ENCODE data around the gene PHLPP2.
"Not testable (repeated sequence)": the region's sequence is repeated elsewhere in the genome, so short reads cannot be mapped to it uniquely, and the experiment has no call there.

The PHLPP2 gene

DNA sequence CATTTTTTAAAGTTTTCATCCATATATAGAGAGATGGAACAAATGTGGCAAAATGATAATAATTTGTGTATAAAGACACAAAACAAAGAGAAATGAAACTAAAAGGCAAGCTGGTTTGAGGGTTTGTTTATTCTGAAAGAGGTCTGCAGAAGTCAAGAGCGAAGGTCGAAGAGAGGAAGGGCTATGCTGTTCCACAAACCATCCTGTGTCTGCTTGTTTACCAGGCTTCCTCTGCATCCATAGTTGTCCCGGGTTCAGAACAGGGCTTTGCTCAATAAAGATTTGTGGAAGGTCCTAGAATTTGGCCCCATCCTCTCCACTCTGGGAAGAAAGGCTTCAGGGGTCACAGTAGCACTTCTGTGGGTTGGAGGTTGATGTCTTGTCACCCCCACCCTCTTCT, 100.9 kb downstream of the PHLPP2 start:
- no peak overlapping the region for H3K27ac ChIP-seq (ENCODE audit: low read length)
- no peaks in the 10 kb centered on the region for H3K9me3 ChIP-seq (ENCODE audit: control insufficient read depth in 2 of 2, low read length in 2 of 2)
- H3K4me3 ChIP-seq (ENCODE audit: low read length in 2 of 2): no peak overlapping the region
- H3K27me3 ChIP-seq (ENCODE audit: control insufficient read depth in 1 of 2, insufficient read depth in 2 of 2, low read length in 2 of 2): peaks cover 19 to 35% of the 10 kb centered on the region in 2 donors
- H3K36me3 ChIP-seq (ENCODE audit: control insufficient read depth in 2 of 2, insufficient read depth in 2 of 2, low read length in 2 of 2): no peaks in the 10 kb centered on the region
- H3K9ac ChIP-seq (ENCODE audit: low read length in 2 of 2): no peak overlapping the region
- H3K4me1 ChIP-seq (ENCODE audit: control insufficient read depth, insufficient read depth, low read length): peaks cover 6% of the 10 kb centered on the region

DNA sequence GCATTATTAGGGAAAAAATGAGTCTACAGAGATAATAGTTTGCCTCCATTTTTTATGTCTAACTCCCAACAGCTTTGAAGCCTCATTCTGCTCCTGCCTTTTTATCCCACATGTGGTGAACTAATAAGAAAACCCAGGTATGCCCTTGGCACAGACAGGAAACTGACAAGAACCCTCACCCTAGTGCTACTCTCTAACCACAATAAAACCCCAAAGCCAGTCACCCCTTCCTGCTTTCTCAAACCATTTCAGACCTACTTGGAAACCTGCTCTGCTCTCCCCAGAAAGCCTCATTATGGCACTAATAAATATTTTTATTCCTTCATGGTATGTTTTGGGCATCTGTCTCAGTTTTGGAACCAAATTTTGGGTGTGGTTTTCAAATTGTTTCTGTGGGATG, 102.4 kb downstream of the PHLPP2 start:
- H3K36me3 ChIP-seq (ENCODE audit: control insufficient read depth in 2 of 2, insufficient read depth in 2 of 2, low read length in 2 of 2): no peaks in the 10 kb centered on the region
- no peak overlapping the region for H3K27ac ChIP-seq (ENCODE audit: low read length)
- no peaks in the 10 kb centered on the region for H3K9me3 ChIP-seq (ENCODE audit: control insufficient read depth in 2 of 2, low read length in 2 of 2)
- no peak overlapping the region for H3K9ac ChIP-seq (ENCODE audit: low read length in 2 of 2)
- H3K4me1 ChIP-seq (ENCODE audit: control insufficient read depth, insufficient read depth, low read length): peaks cover 6% of the 10 kb centered on the region
- H3K27me3 ChIP-seq (ENCODE audit: control insufficient read depth in 1 of 2, insufficient read depth in 2 of 2, low read length in 2 of 2): peaks cover 15 to 32% of the 10 kb centered on the region in 2 donors
- H3K4me3 ChIP-seq (ENCODE audit: low read length in 2 of 2): no peak overlapping the region

- H3K9me3 ChIP-seq (ENCODE audit: control insufficient read depth in 2 of 2, low read length in 2 of 2): no peaks in the 10 kb centered on the region
Observed at GRCh38 chr16:71618429-71618828, 106.1 kb downstream of the PHLPP2 start.

GRCh38 chr16:71614956-71615355, 109.5 kb downstream of the PHLPP2 start:
- not testable (repeated sequence) for H3K9me3 ChIP-seq (ENCODE audit: control insufficient read depth in 2 of 2, low read length in 2 of 2); H3K9ac ChIP-seq (ENCODE audit: low read length in 2 of 2); H3K27ac ChIP-seq (ENCODE audit: low read length); H3K36me3 ChIP-seq (ENCODE audit: control insufficient read depth in 2 of 2, insufficient read depth in 2 of 2, low read length in 2 of 2); H3K4me1 ChIP-seq (ENCODE audit: control insufficient read depth, insufficient read depth, low read length); H3K4me3 ChIP-seq (ENCODE audit: low read length in 2 of 2)
- H3K27me3 ChIP-seq (ENCODE audit: control insufficient read depth in 1 of 2, insufficient read depth in 2 of 2, low read length in 2 of 2): peaks cover 4 to 10% of the 10 kb centered on the region in 2 donors

More at GRCh38 chr16:71618429-71618828, 106.1 kb downstream of the PHLPP2 start:
- H3K4me3 ChIP-seq (ENCODE audit: low read length in 2 of 2): no peak overlapping the region
- H3K4me1 ChIP-seq (ENCODE audit: control insufficient read depth, insufficient read depth, low read length): no peaks in the 10 kb centered on the region
- no peak overlapping the region for H3K9ac ChIP-seq (ENCODE audit: low read length in 2 of 2)
- peaks cover 3 to 5% of the 10 kb centered on the region in 2 donors for H3K27me3 ChIP-seq (ENCODE audit: control insufficient read depth in 1 of 2, insufficient read depth in 2 of 2, low read length in 2 of 2)
- H3K36me3 ChIP-seq (ENCODE audit: control insufficient read depth in 2 of 2, insufficient read depth in 2 of 2, low read length in 2 of 2): no peaks in the 10 kb centered on the region
- no peak overlapping the region for H3K27ac ChIP-seq (ENCODE audit: low read length)

- Histone ChIP-seq H3K4me1 (ENCODE audit: control insufficient read depth, insufficient read depth, low read length) (peaks cover 4% of the 10 kb centered on the region), H3K36me3 (ENCODE audit: control insufficient read depth in 2 of 2, insufficient read depth in 2 of 2, low read length in 2 of 2) (no peaks in the 10 kb centered on the region), H3K9me3 (ENCODE audit: control insufficient read depth in 2 of 2, low read length in 2 of 2) (no peaks in the 10 kb centered on the region), H3K4me3 (ENCODE audit: low read length in 2 of 2) (no peak overlapping the region), H3K27ac (ENCODE audit: low read length) (no peak overlapping the region), H3K27me3 (ENCODE audit: control insufficient read depth in 1 of 2, insufficient read depth in 2 of 2, low read length in 2 of 2) (peaks cover 4 to 10% of the 10 kb centered on the region in 2 donors), H3K9ac (ENCODE audit: low read length in 2 of 2) (no peak overlapping the region)
Observed at GRCh38 chr16:71610936-71611871, 113.3 kb downstream of the PHLPP2 start.

DNA sequence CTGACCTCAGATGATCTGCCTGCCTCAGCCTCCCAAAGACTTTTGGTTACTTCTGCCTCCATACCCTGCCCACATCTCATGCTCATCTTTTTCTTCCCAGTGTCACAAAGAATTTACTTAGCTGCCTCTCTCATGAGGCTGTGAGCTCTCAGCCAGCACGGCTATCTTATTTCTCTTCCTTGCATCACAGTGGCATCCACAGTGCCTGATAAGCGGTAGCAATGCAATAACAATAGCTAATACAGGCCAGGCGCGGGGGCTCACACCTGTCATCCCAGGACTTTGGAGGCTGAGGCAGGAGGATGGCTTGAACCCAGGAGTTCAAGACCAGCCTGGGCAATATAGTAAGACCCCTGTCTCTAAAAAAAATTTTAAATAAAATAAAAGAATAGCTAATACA, 114.1 kb downstream of the PHLPP2 start:
- Histone ChIP-seq H3K4me3 (ENCODE audit: low read length in 2 of 2) (no peak overlapping the region), H3K4me1 (ENCODE audit: control insufficient read depth, insufficient read depth, low read length) (peaks cover 4% of the 10 kb centered on the region), H3K9me3 (ENCODE audit: control insufficient read depth in 2 of 2, low read length in 2 of 2) (no peaks in the 10 kb centered on the region), H3K27ac (ENCODE audit: low read length) (no peak overlapping the region), H3K36me3 (ENCODE audit: control insufficient read depth in 2 of 2, insufficient read depth in 2 of 2, low read length in 2 of 2) (no peaks in the 10 kb centered on the region), H3K27me3 (ENCODE audit: control insufficient read depth in 1 of 2, insufficient read depth in 2 of 2, low read length in 2 of 2) (peaks cover 4 to 10% of the 10 kb centered on the region in 2 donors), H3K9ac (ENCODE audit: low read length in 2 of 2) (no peak overlapping the region)

DNA sequence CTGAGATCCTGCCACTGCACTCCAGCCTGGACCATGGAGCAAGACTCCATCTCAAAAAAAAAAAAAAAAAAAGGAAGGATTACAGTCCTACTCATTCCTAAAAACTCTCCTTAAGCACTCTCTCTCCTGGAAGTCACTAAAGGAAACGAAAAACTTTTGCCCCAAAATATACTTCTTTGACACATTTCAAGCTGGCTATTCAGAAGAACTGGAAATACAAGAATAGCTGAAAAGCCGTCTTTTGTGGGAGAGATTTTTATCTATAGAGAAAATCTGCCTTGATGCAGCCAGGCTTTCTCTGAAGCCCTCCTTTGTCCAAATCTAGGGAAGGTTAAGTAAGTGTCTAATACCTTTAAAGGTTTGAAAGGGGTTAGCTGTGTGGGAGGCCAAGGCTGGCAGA, 115.4 kb downstream of the PHLPP2 start:
- Histone ChIP-seq H3K4me3 (ENCODE audit: low read length in 2 of 2) (no peak overlapping the region), H3K27me3 (ENCODE audit: control insufficient read depth in 1 of 2, insufficient read depth in 2 of 2, low read length in 2 of 2) (peaks cover 4 to 7% of the 10 kb centered on the region in 2 donors), H3K36me3 (ENCODE audit: control insufficient read depth in 2 of 2, insufficient read depth in 2 of 2, low read length in 2 of 2) (no peaks in the 10 kb centered on the region), H3K9me3 (ENCODE audit: control insufficient read depth in 2 of 2, low read length in 2 of 2) (no peaks in the 10 kb centered on the region), H3K4me1 (ENCODE audit: control insufficient read depth, insufficient read depth, low read length) (peaks cover 4% of the 10 kb centered on the region), H3K9ac (ENCODE audit: low read length in 2 of 2) (no peak overlapping the region), H3K27ac (ENCODE audit: low read length) (no peak overlapping the region)

- Histone ChIP-seq H3K27me3 (ENCODE audit: control insufficient read depth in 1 of 2, insufficient read depth in 2 of 2, low read length in 2 of 2) (no peaks in the 10 kb centered on the region), H3K9me3 (ENCODE audit: control insufficient read depth in 2 of 2, low read length in 2 of 2) (no peaks in the 10 kb centered on the region), H3K36me3 (ENCODE audit: control insufficient read depth in 2 of 2, insufficient read depth in 2 of 2, low read length in 2 of 2) (no peaks in the 10 kb centered on the region), H3K4me1 (ENCODE audit: control insufficient read depth, insufficient read depth, low read length) (no peaks in the 10 kb centered on the region), H3K27ac (ENCODE audit: low read length) (no peak overlapping the region), H3K4me3 (ENCODE audit: low read length in 2 of 2) (no peak overlapping the region), H3K9ac (ENCODE audit: low read length in 2 of 2) (no peak overlapping the region)
Observed at GRCh38 chr16:71600822-71601221, 123.7 kb downstream of the PHLPP2 start.

- H3K27me3 ChIP-seq (ENCODE audit: control insufficient read depth in 1 of 2, insufficient read depth in 2 of 2, low read length in 2 of 2); H3K36me3 ChIP-seq (ENCODE audit: control insufficient read depth in 2 of 2, insufficient read depth in 2 of 2, low read length in 2 of 2); H3K9ac ChIP-seq (ENCODE audit: low read length in 2 of 2); H3K4me3 ChIP-seq (ENCODE audit: low read length in 2 of 2); H3K9me3 ChIP-seq (ENCODE audit: control insufficient read depth in 2 of 2, low read length in 2 of 2); H3K27ac ChIP-seq (ENCODE audit: low read length); H3K4me1 ChIP-seq (ENCODE audit: control insufficient read depth, insufficient read depth, low read length): not testable (repeated sequence)
Observed at GRCh38 chr16:71598426-71598825, 126.1 kb downstream of the PHLPP2 start.

DNA sequence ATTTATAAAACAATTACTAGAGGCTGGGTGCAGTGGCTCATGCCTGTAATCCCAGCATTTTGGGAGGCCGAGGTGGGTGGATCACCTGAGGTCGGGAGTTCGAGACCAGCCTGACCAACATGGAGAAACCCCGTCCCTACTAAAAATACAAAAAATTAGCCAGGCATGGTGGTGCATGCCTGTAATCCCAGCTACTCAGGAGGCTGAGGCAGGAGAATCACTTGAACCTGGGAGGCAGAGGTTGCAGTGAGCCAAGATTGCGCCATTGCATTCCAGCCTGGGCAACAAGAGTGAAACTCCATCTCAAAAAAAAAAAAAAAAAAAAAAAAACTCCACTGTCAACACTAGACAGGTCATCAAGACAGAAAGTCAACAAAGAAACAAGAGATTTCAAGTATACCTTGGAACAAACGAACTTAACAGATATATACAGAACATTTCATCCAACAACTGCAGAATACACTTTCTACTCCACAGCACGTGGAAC, 129.1 kb downstream of the PHLPP2 start:
- H3K4me3 ChIP-seq (ENCODE audit: low read length in 2 of 2); H3K27ac ChIP-seq (ENCODE audit: low read length); H3K36me3 ChIP-seq (ENCODE audit: control insufficient read depth in 2 of 2, insufficient read depth in 2 of 2, low read length in 2 of 2): not testable (repeated sequence)

More for the DNA sequence above, 129.1 kb downstream of the PHLPP2 start:
- not testable (repeated sequence) for H3K4me1 ChIP-seq (ENCODE audit: control insufficient read depth, insufficient read depth, low read length); H3K9me3 ChIP-seq (ENCODE audit: control insufficient read depth in 2 of 2, low read length in 2 of 2); H3K27me3 ChIP-seq (ENCODE audit: control insufficient read depth in 1 of 2, insufficient read depth in 2 of 2, low read length in 2 of 2); H3K9ac ChIP-seq (ENCODE audit: low read length in 2 of 2)

All from stomach smooth muscle (tissue), 2 donors.